ENCODE results near the gene SLC16A5. TPM values are rescaled to one million over a fixed set of nuclear protein-coding genes. Genes with fewer than 3 reads are reported as not detected.

The SLC16A5 gene
- total RNA-seq, 1 donor from 2014 or later: 40.5 TPM

GRCh38 chr17:75114552-75115314 is 27.0 kb downstream of the SLC16A5 start:
- peak overlapping the region; percentile 85 for H3K27ac ChIP-seq

GRCh38 chr17:75115555-75115954 is 27.8 kb downstream of the SLC16A5 start:
- DNase-seq (no peak), ATAC-seq (no peak)
- Histone ChIP-seq H3K36me3 (peaks cover 5% of the 10 kb centered on the region), H3K27me3 (no peaks in the 10 kb centered on the region), H3K27ac (peak overlapping the region; percentile 85), H3K4me1 (peaks cover 28% of the 10 kb centered on the region), H3K4me3 (no peak overlapping the region), H3K9me3 (no peaks in the 10 kb centered on the region)
- intact Hi-C loops (cut with DNase I): no loop called here
- TF ChIP-seq CTCF (IDR thresholded peaks at IDR 0.05): no peak

More at GRCh38 chr17:75114552-75115314, 27.0 kb downstream of the SLC16A5 start:
- Histone ChIP-seq H3K27me3 (no peaks in the 10 kb centered on the region), H3K4me1 (peaks cover 28% of the 10 kb centered on the region), H3K4me3 (peak overlapping the region; percentile 59), H3K36me3 (no peaks in the 10 kb centered on the region), H3K9me3 (no peaks in the 10 kb centered on the region)
- ATAC-seq (no peak), DNase-seq (no peak)
- intact Hi-C loops (cut with DNase I): loop anchor here (5.0 kb wide), 1 partner anchor 58 kb away; no protein-coding TSS in a partner anchor
- TF ChIP-seq CTCF (IDR thresholded peaks at IDR 0.05): no peak

GRCh38 chr17:75116737-75117136 is 29.0 kb downstream of the SLC16A5 start:
- Histone ChIP-seq H3K27me3 (no peaks in the 10 kb centered on the region), H3K36me3 (peaks cover 13% of the 10 kb centered on the region), H3K27ac (no peak overlapping the region), H3K9me3 (no peaks in the 10 kb centered on the region), H3K4me3 (no peak overlapping the region), H3K4me1 (peaks cover 18% of the 10 kb centered on the region)
- no peak for TF ChIP-seq CTCF (IDR thresholded peaks at IDR 0.05)
- no peak for DNase-seq
- intact Hi-C loops (cut with DNase I): no loop called here
- no peak for ATAC-seq

- ATAC-seq: no peak
- H3K27ac ChIP-seq: no peak overlapping the region
- TF ChIP-seq CTCF (IDR thresholded peaks at IDR 0.05): no peak
These were observed 30.6 kb downstream of the SLC16A5 start for GRCh38 chr17:75118307-75118706.

GRCh38 chr17:75124041-75124818 is 36.5 kb downstream of the SLC16A5 start:
- TF ChIP-seq CTCF (IDR thresholded peaks at IDR 0.05): no peak
- ATAC-seq (peak; percentile 91), DNase-seq (peak; percentile 74)
- Histone ChIP-seq H3K27ac (peak overlapping the region; percentile 72), H3K4me3 (no peak overlapping the region), H3K36me3 (peaks cover 18% of the 10 kb centered on the region), H3K9me3 (no peaks in the 10 kb centered on the region), H3K4me1 (peaks cover 14% of the 10 kb centered on the region), H3K27me3 (no peaks in the 10 kb centered on the region)
- intact Hi-C loops (cut with DNase I): no loop called here

More at GRCh38 chr17:75118307-75118706, 30.6 kb downstream of the SLC16A5 start:
- intact Hi-C loops (cut with DNase I): no loop called here
- Histone ChIP-seq H3K9me3 (no peaks in the 10 kb centered on the region), H3K4me3 (no peak overlapping the region), H3K4me1 (peaks cover 16% of the 10 kb centered on the region), H3K27me3 (no peaks in the 10 kb centered on the region), H3K36me3 (peaks cover 13% of the 10 kb centered on the region)
- no peak for DNase-seq

Data from upper lobe of right lung (tissue), 1 donor.